COLO668 (cell line): ENCODE measurements around the gene SKI.
"Not testable (repeated sequence)": the region's sequence is repeated elsewhere in the genome, so short reads cannot be mapped to it uniquely, and the experiment has no call there.

ENCODE experiments used
- DNase-seq: peaks from one replicate; lab custom pipeline; 2025; ENCODE audit not compliant: unreplicated experiment; lab: John Stamatoyannopoulos, UW

SKI gene

GRCh38 chr1:2318314-2319278 lies 90.5 kb downstream of the SKI start:
- DNase-seq: no peak

DNA sequence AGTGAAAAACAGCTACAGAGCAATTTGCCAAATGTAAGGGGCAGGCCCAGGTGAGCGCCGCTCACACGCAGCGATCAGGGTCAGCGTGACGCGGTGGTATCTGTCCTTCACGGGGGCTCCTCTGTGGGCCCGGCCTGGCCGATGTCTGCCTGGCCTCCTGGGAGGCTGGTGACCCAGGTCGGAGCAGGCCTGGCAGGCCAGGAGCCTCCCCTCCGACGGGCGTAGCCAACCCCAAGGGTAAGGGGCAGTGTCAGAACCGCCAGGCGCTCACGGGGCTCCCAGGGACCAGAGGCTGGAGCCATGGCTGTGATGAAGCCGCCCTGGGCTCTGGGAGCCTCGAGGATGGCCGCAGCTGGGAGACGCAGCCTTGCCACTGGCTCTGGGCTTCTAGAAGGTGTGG lies 91.2 kb downstream of the SKI start:
- DNase-seq: no peak

DNA sequence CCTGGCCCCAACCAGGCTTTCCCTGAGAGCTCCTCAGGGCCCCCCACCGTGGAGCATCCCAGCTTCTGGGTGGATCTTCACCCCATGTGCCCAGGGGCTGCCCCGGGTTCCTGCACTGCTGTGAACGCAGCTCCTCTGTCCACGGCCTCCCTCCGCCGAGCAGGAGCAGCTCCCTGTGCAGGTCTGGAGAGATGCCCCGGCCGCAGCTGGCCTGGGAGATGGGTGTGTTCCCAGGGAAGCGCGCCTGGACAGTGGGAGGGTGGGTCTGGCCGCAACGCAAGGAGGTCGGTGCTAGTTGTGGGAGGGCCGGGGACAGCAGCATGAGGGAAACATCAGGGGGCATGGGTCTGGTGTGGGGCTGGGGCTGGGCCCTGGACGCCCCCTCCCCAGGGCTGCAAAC lies 91.9 kb downstream of the SKI start:
- DNase-seq: no peak

GRCh38 chr1:2320760-2321667 lies 92.9 kb downstream of the SKI start:
- no peak for DNase-seq

GRCh38 chr1:2322065-2322571 lies 94.0 kb downstream of the SKI start:
- no peak for DNase-seq

DNA sequence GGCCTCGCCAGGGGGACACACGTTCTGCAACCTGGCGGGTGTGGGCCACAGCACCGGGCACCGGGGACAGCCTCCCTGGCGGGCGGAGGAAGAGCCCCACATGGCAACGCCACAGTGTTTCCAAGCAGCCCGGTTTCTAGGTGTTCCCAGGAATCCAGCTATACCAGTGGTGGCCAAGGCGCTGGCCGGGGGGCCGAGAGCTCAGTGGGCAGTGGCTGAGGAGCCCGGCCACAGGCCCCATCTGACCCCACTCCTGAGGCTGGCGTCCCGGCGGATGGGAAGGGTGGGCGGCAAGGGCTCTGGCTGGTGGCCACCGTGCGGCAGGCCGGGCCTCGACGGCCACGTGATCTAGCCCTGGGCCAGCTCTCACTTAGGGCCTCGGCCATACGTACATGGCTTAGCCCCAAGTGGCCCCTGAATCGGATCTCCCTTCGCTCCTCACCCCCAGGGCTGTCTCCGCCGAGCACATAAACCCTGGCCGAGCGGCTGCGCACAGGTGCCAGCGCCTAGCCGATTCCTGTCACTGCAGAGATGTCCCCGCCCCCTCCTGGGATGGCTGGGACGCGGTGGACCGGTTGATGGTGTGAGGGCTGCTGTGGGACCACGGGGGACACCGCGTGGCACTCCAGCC lies 94.6 kb downstream of the SKI start:
- no peak for DNase-seq

GRCh38 chr1:2323451-2323974 lies 95.4 kb downstream of the SKI start:
- no peak for DNase-seq

- no peak for DNase-seq
Observed at GRCh38 chr1:2324553-2325366, 96.6 kb downstream of the SKI start.

- no peak for DNase-seq
Observed at GRCh38 chr1:2326524-2326923, 98.4 kb downstream of the SKI start.

GRCh38 chr1:2327162-2327561 lies 99.0 kb downstream of the SKI start:
- not testable (repeated sequence) for DNase-seq

- DNase-seq: no peak
Observed at GRCh38 chr1:2327841-2328240, 99.7 kb downstream of the SKI start.

- no peak for DNase-seq
Observed at GRCh38 chr1:2328676-2329455, 100.7 kb downstream of the SKI start.

- DNase-seq: no peak
Observed at GRCh38 chr1:2330035-2330434, 101.9 kb downstream of the SKI start.

- no peak for DNase-seq
Observed at GRCh38 chr1:2330519-2331199, 102.5 kb downstream of the SKI start.

DNA sequence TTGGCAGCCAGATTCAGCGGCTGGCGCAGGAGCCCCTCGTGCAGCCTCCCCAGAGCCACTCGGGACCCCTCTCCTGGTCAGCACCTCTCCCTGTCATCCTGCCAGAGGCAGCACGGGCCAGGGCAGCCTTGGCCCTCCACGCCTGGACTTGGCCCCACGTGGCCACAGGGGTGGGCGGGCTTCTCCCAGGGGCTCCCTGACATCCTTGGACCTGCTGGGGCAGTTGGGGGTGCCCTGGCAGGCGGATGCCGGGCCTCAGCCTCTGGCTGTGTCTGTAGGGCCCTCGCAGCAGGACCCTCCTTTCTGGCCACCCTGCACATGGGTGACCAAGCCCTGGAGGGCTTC lies 103.1 kb downstream of the SKI start:
- no peak for DNase-seq

DNA sequence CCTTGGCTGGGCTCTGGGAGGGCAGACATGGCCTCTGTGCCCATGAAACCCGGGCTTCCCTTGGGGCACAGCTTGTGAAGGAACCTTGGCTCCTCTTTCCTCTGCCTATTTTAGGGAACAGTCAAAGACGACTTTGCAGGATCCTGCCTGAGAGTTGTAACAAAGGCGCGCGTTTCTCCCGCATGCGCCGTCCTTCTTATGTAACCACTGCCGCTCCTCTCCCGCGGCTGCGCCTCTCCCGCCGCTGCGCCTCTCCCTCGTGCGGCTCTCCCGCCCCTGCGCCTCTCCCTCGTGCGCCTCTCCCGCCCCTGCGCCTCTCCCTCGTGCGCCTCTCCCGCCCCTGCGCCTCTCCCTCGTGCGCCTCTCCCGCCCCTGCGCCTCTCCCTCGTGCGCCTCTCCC lies 103.5 kb downstream of the SKI start:
- not testable (repeated sequence) for DNase-seq

- DNase-seq: no peak
Observed at GRCh38 chr1:2334366-2334765, 106.2 kb downstream of the SKI start.

- no peak for DNase-seq
Observed at GRCh38 chr1:2334883-2335534, 106.9 kb downstream of the SKI start.
